DMS 273 (cell line): ENCODE measurements around the gene FMOD.
A peak's percentile ranks its signal among the peaks of the same experiment; 100 is the strongest.
"Not testable (repeated sequence)": the region's sequence is repeated elsewhere in the genome, so short reads cannot be mapped to it uniquely, and the experiment has no call there.

ENCODE experiments used
- DNase-seq: peaks from one replicate; lab custom pipeline; 2025; ENCODE audit not compliant: unreplicated experiment; lab: John Stamatoyannopoulos, UW

FMOD gene

DNA sequence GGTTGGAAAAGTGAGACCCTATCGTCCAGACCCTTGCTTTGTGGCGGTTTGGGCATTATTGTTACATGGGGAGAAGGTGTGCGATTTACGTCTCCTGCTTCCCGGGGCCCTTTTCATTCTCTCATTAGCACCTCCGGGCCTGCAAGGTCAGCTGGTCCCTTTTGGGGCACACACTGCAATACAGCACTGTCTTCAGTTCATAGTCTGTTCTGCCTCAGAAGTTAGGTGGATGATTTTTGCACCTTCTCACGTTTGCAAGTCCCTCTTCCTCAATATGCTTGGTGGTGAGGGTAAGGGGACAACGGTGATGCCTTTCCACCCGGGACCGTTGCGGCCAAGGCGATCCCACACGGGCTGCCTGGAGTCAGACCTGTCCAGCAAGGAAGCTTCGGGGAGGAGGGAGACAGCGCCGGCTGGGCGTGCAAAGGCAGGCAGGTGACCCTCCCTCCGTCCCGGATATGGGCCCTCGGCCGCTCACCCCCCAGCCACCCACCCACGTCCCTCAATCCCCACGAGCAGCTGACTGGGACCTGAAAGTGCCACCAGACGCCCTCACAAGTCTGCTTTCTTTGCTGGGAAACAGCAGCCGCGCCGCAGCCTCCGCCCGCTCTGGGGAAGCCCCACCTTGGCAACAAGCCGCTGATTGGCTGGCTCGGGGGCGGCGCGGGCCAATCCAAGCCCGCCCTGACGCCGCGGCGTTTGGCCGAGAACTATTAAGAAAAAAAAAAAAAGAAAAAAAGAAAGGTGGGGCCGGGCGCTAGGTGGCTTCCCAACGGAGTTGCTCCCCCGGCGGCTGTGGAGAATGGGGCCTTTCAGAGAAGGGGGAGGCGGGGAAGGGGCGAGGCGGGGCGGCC lies 23.9 kb downstream of the FMOD start:
- DNase-seq: peak; percentile 98

- peak; percentile 91 for DNase-seq
Measured at GRCh38 chr1:203325418-203326091, 25.4 kb downstream of the FMOD start.

- DNase-seq: peak; percentile 90
Measured at GRCh38 chr1:203325026-203325417, 25.9 kb downstream of the FMOD start.

DNA sequence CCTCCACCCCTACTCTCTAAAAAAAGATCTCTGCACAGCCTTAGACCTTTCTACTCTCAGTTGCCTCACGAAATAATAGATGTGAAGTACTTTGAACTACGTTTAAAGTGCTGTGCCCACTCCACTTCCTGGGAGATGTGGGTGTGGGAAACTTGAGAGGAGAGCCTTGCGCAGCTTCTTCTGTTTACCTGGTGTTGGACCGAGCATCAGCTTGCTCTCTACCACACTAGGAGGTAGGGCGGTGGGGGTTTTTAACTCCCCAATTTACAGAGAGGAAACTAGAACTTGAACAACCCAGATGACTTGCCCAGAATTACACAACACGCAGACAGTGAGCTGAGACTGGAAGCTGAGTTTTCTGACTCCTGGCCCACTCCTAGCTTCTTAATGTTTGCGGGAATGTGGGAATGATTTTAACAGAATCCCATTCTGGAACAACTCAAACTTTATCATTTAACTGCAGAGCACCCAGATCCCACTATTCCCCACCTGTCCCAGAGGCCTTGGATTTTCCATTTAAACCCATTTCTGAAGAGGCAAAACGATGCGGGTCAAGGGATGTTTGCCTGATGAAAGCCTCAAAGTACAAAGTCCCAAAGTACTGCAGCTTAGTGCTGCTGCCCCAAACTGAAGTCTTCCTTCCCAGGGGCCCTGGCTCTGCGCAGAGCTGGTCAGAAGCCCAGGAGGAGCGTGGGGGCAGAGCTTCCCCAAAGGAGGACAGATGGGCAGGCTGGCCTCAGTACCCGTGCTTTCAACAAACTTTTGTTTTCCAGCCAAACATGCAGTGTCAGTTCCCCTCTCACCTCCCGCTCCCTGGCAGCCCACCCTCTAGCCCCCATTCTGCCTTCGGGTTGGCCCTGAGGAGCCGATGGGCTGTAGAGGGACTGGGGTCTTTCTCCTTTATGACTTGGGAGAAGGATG lies 26.6 kb downstream of the FMOD start:
- peak; percentile 83 for DNase-seq

DNA sequence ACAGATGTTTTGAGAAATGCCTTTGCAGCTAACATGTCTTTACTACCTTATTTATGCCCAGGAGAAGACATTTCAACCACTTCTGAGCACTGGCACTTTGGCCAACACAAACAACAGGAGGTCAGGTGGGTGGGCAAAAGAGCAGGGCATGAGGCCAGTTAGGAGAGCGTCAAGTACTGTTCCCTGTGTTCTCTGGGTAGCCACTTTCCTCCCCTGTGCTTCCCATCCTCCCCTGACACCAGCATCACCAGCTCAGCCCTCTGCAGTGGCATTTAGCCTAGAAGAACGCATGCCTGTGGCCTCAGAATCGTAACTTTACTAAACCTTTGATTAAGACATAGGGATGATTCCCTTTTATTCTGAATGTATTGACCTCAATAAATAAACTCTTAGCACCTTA lies 27.3 kb downstream of the FMOD start:
- DNase-seq: no peak

- peak; percentile 44 for DNase-seq
Measured at GRCh38 chr1:203322500-203323179, 28.3 kb downstream of the FMOD start.

- DNase-seq: no peak
Measured at GRCh38 chr1:203321273-203322052, 29.5 kb downstream of the FMOD start.

DNA sequence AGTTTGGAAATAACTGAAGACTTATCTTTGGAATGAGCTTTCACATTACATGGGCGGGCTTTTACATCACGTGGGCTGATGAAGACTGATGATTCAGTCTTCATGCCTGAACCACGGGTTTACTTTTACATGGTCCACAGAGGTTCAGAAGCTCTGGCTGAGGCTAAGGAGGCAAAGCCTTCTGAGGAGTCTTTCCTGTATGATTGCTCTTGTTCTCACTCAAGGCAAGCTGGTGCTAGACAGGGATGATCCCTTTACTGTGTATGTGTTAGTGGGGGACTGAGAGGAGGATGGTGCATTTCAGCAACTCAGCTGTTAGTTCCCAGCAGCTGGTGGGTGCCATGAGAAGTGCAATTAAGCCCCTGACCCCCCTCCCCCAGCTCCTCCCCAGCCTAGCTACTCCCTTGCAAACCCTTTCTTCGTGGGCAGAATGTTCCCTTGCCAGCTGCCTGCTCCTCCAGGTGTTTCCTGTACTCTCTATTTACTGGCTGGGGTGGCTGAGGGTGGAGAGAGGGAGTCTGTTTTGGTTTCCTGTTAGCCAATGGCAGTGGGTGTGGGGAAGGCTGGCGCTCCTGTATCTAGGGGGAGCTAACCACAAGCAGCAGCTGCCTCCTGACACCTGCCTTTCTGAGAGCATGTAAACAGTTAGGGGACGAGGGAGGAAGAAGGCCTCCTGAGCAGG lies 30.2 kb downstream of the FMOD start:
- peak; percentile 88 for DNase-seq

DNA sequence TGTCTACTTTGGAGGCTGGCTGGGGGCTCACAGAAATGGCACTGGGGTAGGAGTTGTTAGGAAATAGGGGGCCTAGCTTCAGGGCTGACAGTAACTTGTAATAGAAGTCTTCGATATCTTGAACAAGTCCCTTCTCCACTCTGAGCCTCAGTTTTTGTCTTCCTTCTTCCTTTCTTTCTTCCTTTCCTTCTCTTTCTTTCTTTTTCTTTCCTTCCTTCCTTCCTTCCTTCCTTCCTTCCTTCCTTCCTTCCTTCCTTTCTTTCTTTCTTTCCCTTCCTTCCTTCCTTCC lies 32.7 kb downstream of the FMOD start:
- DNase-seq: no peak

- DNase-seq: no peak
Measured at GRCh38 chr1:203317429-203318228, 33.3 kb downstream of the FMOD start.

DNA sequence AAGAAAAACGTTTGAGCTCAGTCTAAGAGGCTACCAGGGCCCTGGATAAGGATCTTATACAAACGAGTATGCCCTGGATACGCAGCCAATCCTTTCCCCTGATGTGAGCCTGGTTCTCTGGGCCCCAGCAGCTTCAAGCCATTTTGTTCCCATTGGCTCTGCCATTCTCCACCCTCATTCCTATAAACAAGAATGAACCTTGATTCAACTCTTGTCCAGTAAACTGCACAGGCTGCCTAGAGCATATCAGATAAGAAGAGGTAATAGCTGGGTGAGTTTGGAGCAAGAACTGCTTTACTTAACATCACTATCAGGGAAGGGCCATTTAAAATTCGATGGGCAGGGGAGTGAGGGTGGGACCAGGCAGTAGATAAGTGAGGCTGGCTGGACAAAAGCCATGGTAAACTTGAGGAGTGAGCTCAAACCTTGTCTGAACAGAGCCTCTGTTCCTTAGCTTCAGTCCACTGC lies 34.3 kb downstream of the FMOD start:
- peak; percentile 43 for DNase-seq

- DNase-seq: not testable (repeated sequence)
Measured at GRCh38 chr1:203314025-203314759, 36.7 kb downstream of the FMOD start.

DNA sequence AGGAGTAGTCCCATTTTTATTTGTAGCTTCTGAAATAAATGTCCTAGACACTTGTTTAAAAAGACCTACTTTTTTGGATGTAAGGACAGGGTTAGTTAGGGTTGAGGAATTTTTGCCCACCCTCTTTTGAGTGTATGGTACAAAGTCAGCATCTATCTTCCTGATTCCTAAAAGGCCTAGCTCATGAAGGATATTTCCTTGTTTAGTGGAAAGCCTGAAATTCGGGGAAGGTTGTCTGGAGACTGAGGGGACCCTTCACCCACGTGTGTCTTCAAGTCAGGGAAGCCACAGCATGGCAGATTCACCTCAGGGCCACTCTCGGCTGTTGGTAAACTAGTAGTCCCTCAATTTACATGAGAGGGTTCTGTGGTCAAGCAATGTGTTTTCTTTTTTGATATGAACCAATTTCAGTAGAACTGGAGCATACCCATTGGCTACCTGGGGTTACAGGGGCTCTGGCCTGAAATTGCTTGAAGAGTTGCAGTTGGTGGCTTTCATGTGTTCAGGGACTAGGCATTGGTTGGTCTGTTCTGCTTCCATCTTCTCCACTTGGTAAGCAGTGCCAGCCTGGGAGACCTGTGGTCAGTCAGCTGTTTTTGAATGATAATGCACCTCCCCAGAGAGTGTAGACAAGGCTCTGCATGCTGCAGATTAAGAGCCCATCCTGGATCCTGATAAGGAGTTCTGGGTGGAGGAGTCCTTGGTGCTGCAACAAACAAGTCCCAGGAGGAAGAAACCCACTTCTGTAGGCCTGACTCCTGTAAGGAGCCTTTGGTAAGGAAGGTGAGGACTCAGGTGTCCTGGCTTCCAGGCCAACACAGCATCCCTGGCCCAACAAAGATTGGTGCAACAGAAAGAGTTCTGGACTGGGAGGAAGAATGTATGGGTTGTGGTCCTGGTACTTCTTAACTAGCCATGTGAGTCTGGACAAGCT lies 39.3 kb downstream of the FMOD start:
- no peak for DNase-seq

GRCh38 chr1:203308923-203309331 lies 42.0 kb downstream of the FMOD start:
- DNase-seq: no peak

DNA sequence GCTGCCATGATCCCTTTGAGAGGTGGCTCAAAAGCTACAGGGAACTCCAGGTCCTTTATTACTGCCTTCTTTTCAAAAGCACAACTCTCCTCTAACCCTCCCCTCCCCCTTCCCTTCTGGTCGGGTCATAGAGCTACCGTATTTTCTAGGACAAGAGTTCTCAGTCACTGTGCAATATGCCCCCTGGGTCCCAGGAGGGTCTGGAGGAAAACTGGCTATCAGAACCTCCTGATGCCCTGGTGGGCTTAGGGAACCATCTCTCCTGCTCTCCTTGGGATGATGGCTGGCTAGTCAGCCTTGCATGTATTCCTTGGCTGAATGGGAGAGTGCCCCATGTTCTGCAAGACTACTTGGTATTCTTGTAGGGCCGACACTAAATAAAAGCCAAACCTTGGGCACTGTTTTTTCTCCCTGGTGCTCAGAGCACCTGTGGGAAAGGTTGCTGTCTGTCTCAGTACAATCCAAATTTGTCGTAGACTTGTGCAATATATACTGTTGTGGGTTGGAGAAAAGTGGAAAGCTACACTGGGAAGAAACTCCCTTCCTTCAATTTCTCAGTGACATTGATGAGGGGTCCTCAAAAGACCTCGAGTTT lies 42.5 kb downstream of the FMOD start:
- no peak for DNase-seq

DNA sequence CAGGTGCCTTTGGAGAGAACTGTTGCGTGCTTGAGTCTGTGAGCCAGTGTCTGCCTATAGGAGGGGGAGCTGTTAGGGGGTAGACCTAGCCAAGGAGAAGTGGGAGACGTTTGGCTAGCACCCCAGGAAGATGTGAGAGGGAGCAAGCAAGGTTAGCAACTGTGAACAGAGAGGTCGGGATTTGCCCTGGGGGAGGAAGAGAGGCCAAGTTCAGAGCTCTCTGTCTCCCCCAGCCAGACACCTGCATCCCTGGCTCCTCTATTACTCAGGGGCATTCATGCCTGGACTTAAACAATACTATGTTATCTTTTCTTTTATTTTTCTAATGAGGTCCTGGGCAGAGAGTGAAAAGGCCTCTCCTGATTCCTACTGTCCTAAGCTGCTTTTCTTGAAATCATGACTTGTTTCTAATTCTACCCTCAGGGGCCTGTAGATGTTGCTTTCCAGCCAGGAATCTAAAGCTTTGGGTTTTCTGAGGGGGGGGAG lies 43.2 kb downstream of the FMOD start:
- no peak for DNase-seq
